ENCODE results near the gene SCARB1. TPM values are rescaled to one million over a fixed set of nuclear protein-coding genes. Genes with fewer than 3 reads are reported as not detected.

Gene SCARB1
- total RNA-seq, 6 experiments from 2014 or later, result 128 to 359 (median 214) TPM

- Histone ChIP-seq H3K4me1 (peaks cover 0 to 62% (median 23%) of the 10 kb centered on the region in 4 donors), H3K27me3 (no peaks in the 10 kb centered on the region), H3K27ac (peak overlapping the region; percentile 90 to 96 (median 92)), H3K4me3 (no peak overlapping the region), H3K9me3 (no peaks in the 10 kb centered on the region), H3K36me3 (no peaks in the 10 kb centered on the region)
- DNase-seq (no peak), ATAC-seq (no peak)
- TF ChIP-seq CTCF (IDR thresholded peaks at IDR 0.05) (no peak), POLR2A (IDR thresholded peaks at IDR 0.05) (no peak)
- 94% methylated on average over 4 of the region's 4 CpGs for WGBS (ENCODE audit: insufficient coverage, low coverage, low lambda C conversion rate, missing lambda C conversion rate)
- intact Hi-C loops (cut with DNase I), result no loop called here
Measured at GRCh38 chr12:124829708-124830304, 33.9 kb downstream of the SCARB1 start.

- DNase-seq, result peak in 2 of 3 donors; percentile 67 to 75
- no peaks in the 10 kb centered on the region for H3K9me3 ChIP-seq
- no peaks in the 10 kb centered on the region for H3K36me3 ChIP-seq
- intact Hi-C loops (cut with DNase I), result no loop called here
- no peak overlapping the region for H3K4me3 ChIP-seq
- peak; percentile 60 to 69 (median 64) for ATAC-seq
- peak overlapping the region; percentile 90 to 96 (median 92) for H3K27ac ChIP-seq
- peaks cover 0 to 69% (median 23%) of the 10 kb centered on the region in 4 donors for H3K4me1 ChIP-seq
- H3K27me3 ChIP-seq, result no peaks in the 10 kb centered on the region
- 68% methylated on average over 9 of the region's 9 CpGs for WGBS (ENCODE audit: insufficient coverage, low coverage, low lambda C conversion rate, missing lambda C conversion rate)
- peak; percentile 30 for TF ChIP-seq POLR2A (IDR thresholded peaks at IDR 0.05)
- no peak for TF ChIP-seq CTCF (IDR thresholded peaks at IDR 0.05)
Measured at GRCh38 chr12:124829008-124829707, 34.5 kb downstream of the SCARB1 start.

- Histone ChIP-seq H3K4me3 (peak overlapping the region; percentile 11 to 44 (median 36)), H3K4me1 (peaks cover 0 to 72% (median 23%) of the 10 kb centered on the region in 4 donors), H3K27ac (peak overlapping the region; percentile 90 to 96 (median 92)), H3K27me3 (no peaks in the 10 kb centered on the region), H3K36me3 (no peaks in the 10 kb centered on the region), H3K9me3 (no peaks in the 10 kb centered on the region)
- DNase-seq, result peak; percentile 82 to 95 (median 91)
- peak; percentile 61 to 86 (median 79) for ATAC-seq
- intact Hi-C loops (cut with DNase I), result no loop called here
- TF ChIP-seq POLR2A (IDR thresholded peaks at IDR 0.05), result peak; percentile 57
- TF ChIP-seq CTCF (IDR thresholded peaks at IDR 0.05), result no peak
- 38% methylated on average over 13 of the region's 18 CpGs for WGBS (ENCODE audit: insufficient coverage, low coverage, low lambda C conversion rate, missing lambda C conversion rate)
Measured at GRCh38 chr12:124828264-124829007, 35.2 kb downstream of the SCARB1 start.

GRCh38 chr12:124827588-124828184, 36.0 kb downstream of the SCARB1 start:
- H3K4me1 ChIP-seq, result peaks cover 0 to 69% (median 24%) of the 10 kb centered on the region in 4 donors
- H3K4me3 ChIP-seq, result peak overlapping the region; percentile 11 to 44 (median 36)
- WGBS (ENCODE audit: insufficient coverage, low coverage, low lambda C conversion rate, missing lambda C conversion rate), result 27% methylated on average over 15 of the region's 15 CpGs
- ATAC-seq (peak; percentile 20 to 66 (median 56)), DNase-seq (peak in 2 of 3 donors; percentile 74 to 81)
- no peaks in the 10 kb centered on the region for H3K27me3 ChIP-seq
- H3K9me3 ChIP-seq, result no peaks in the 10 kb centered on the region
- peak overlapping the region; percentile 90 to 96 (median 92) for H3K27ac ChIP-seq
- intact Hi-C loops (cut with DNase I), result no loop called here
- no peak for TF ChIP-seq POLR2A (IDR thresholded peaks at IDR 0.05)
- TF ChIP-seq CTCF (IDR thresholded peaks at IDR 0.05), result no peak
- H3K36me3 ChIP-seq, result no peaks in the 10 kb centered on the region

Measured in right lobe of liver (tissue), 6 donors.